HepG2 (cell line): ENCODE measurements around the gene HSPB7. TPM values are rescaled to one million over a fixed set of nuclear protein-coding genes. Genes with fewer than 3 reads are reported as not detected.

Source experiments
- ATAC-seq: fragments of 200-7000 bp; cut with Tn5 transposase; 3 replicates; pipeline ENCODE4 v1.9.1; 2020; ENCODE audit warnings: mild to moderate bottlenecking, moderate library complexity
- BruUV-seq: library from RNA; stranded (reverse); fragments of 400-500 nt; replicated peaks from 2 replicates; lab custom pipeline; 2021; lab: Mats Ljungman, UMichigan
- CTCF ChIA-PET: fragments of 300-600 bp; formaldehyde crosslinking; extraction: SDS; loops from one replicate; lab custom pipeline; 2021; ENCODE audit warnings: low total read pairs, inconsistent platforms, low intra/inter-chr PET ratio; lab: Yijun Ruan, JAX
- POLR2A ChIA-PET: fragments of 350-600 bp; sonication (Branson Sonifier 250); formaldehyde crosslinking; loops from one replicate; lab custom pipeline; 2020; ENCODE audit warnings: antibody characterized with exemption, inconsistent platforms; lab: Yijun Ruan, JAX
- DNase-seq: peaks from one replicate; pipeline ENCODE4 v3.0.0-alpha.2; 2015; ENCODE audit warnings: low spot score
- FAIRE-seq: peaks from 3 replicates; lab custom pipeline; 2011; peaks lifted over from hg19 to GRCh38; lab: Jason Lieb, UNC
- H2AFZ ChIP-seq: one replicate; pipeline ENCODE4 v1.6.1; 2011; ENCODE audit warnings: low read length, inconsistent platforms
- H3K27ac ChIP-seq: fragments of 300-600 bp; 3 replicates; pipeline ENCODE4 v1.8.0; 2011; ENCODE audit warnings: mixed run types, mild to moderate bottlenecking, mixed read lengths, low read length, inconsistent platforms; ENCODE audit not compliant: insufficient read depth; ENCODE audit errors: extremely low read length
- H3K27me3 ChIP-seq, 2 experiments: fragments of 200-600 bp in 1 of 2; 2 replicates in 1 of 2; 3 replicates in 1 of 2; pipeline versions ENCODE4 v1.6.0 to v1.8.0; 2011; ENCODE audit warnings: low read length in 2 of 2, mild to moderate bottlenecking in 2 of 2, moderate library complexity in 2 of 2, inconsistent platforms in 1 of 2; ENCODE audit not compliant: insufficient read depth in 2 of 2, control insufficient read depth in 1 of 2
- H3K36me3 ChIP-seq, 2 experiments: fragments of 200-600 bp in 1 of 2; replicated peaks in 1 of 2; 2 replicates in 1 of 2; 3 replicates in 1 of 2; pipeline versions ENCODE4 v1.5.1 to v1.8.0; 2011; ENCODE audit warnings: low read length in 2 of 2, inconsistent platforms in 1 of 2; ENCODE audit not compliant: insufficient read depth in 2 of 2, control insufficient read depth in 1 of 2
- H3K4me1 ChIP-seq: 2 replicates; pipeline ENCODE4 v1.5.1; 2012; ENCODE audit warnings: low read length, inconsistent platforms; ENCODE audit not compliant: insufficient read depth
- H3K4me2 ChIP-seq: 2 replicates; pipeline ENCODE4 v1.6.0; 2011; ENCODE audit warnings: low read depth, low read length, inconsistent platforms
- H3K4me3 ChIP-seq, 3 experiments: fragments of 200-600 bp in 1 of 3; sonication (generic), shearing (Covaris generic) in 1 of 3; replicated peaks in 1 of 3; 2 replicates each; pipeline ENCODE4 v1.5.1; 2011 to 2016; ENCODE audit warnings: low read length in 3 of 3, inconsistent platforms in 2 of 3, low read depth in 2 of 3, mild to moderate bottlenecking in 2 of 3, control low read depth in 1 of 3, mixed read lengths in 1 of 3; ENCODE audit not compliant: insufficient read depth in 1 of 3
- H3K79me2 ChIP-seq: one replicate; pipeline ENCODE4 v1.6.1; 2011; ENCODE audit warnings: low read length, inconsistent platforms; ENCODE audit not compliant: insufficient read depth
- H3K9ac ChIP-seq: 2 replicates; pipeline ENCODE4 v1.6.0; 2011; ENCODE audit warnings: mild to moderate bottlenecking, low read depth, low read length, inconsistent platforms; ENCODE audit not compliant: insufficient read depth
- H3K9me3 ChIP-seq: 2 replicates; pipeline ENCODE4 v1.5.1; 2012; ENCODE audit warnings: mild to moderate bottlenecking, low read length
- H4K20me1 ChIP-seq: 2 replicates; pipeline ENCODE4 v1.6.0; 2011; ENCODE audit warnings: inconsistent platforms, mild to moderate bottlenecking, low read length, moderate library complexity; ENCODE audit not compliant: insufficient read depth
- EP300 ChIP-seq, 3 experiments: sonication (generic) in 1 of 3; formaldehyde crosslinking in 1 of 3; IDR thresholded peaks; 2 replicates each; pipeline versions ENCODE4 v1.5.1 to v1.6.1; 2011 to 2020; ENCODE audit warnings: low read depth in 2 of 3, low read length in 2 of 3, borderline replicate concordance in 1 of 3, improper control_type of control experiment in 1 of 3, mild to moderate bottlenecking in 1 of 3, missing genetic modification reagents in 1 of 3, moderate library complexity in 1 of 3
- HMG20A ChIP-seq: IDR thresholded peaks from 2 replicates; pipeline ENCODE4 v1.6.1; 2016; ENCODE audit warnings: borderline replicate concordance
- HOXA9 ChIP-seq: sonication (generic); formaldehyde crosslinking; IDR thresholded peaks from 2 replicates; pipeline ENCODE4 v1.8.1; 2022; ENCODE audit warnings: missing genetic modification reagents, mild to moderate bottlenecking, moderate library complexity, borderline replicate concordance
- NCOR1 ChIP-seq: fragments of 200-600 bp; sonication (generic); IDR thresholded peaks from 2 replicates; pipeline ENCODE4 v1.7.0; 2017; ENCODE audit warnings: antibody characterized with exemption, low read length, borderline replicate concordance
- ZNF546 ChIP-seq: sonication (generic); formaldehyde crosslinking; conservative IDR thresholded peaks from 2 replicates; pipeline ENCODE4 v1.8.1; 2023; ENCODE audit warnings: mild to moderate bottlenecking, missing genetic modification reagents
- WGBS: methylation state at CpG from one replicate; pipeline ENCODE4 v1.1.6; 2017; ENCODE audit warnings: low lambda C conversion rate; 5-methylcytosine and 5-hydroxymethylcytosine counted together
- in situ Hi-C: cut with HindIII; loops from 2 replicates; pipeline ENCODE4 v1.10.0; 2017; ENCODE audit warnings: low pct_unique_long_range_greater_than_20kb; ENCODE audit not compliant: extremely low pct_ligation_motif_present
- intact Hi-C: fragments of 100-400 bp; cut with micrococcal nuclease; formaldehyde crosslinking; loops from one replicate; pipeline ENCODE4 v1.10.0; 2022; ENCODE audit not compliant: unreplicated experiment
- polyA plus RNA-seq, 8 experiments: library from polyadenylated mRNA; depleted of rRNA in 3 of 8; stranded (reverse) in 7 of 8; unstranded in 1 of 8; fragments of >200 nt; fragmentation: Illumina TruSeq in 4 of 8; extraction: Trizol in 4 of 8; gene quantifications; 2 replicates each; pipeline versions ENCODE4 v1.2.1 to v1.2.3, GENCODE V29; 2011 to 2016; ENCODE audit warnings: low read depth in 4 of 8, missing spikeins in 1 of 8, mixed read lengths in 1 of 8; ENCODE audit not compliant: insufficient read depth in 1 of 8
- total RNA-seq, 5 experiments: library from RNA; depleted of rRNA; stranded (reverse); fragments of >200 nt; fragmentation: Illumina TruSeq; extraction: Trizol; gene quantifications; 2 replicates each; pipeline ENCODE4 v1.2.3, GENCODE V29; 2016; ENCODE audit warnings: low read depth in 1 of 5
- TF ChIP-seq, protein P1 (sequence below): conservative IDR thresholded peaks from 2 replicates; pipeline ENCODE4 v1.6.1; 2018; ENCODE audit warnings: missing genetic modification reagents

HSPB7 gene
- total and polyA plus RNA-seq, 2 of the 13 experiments (the other 11 are each of a cell fraction or from before 2014, with no cell fraction given): 0.20 TPM; not detected in 1

DNA sequence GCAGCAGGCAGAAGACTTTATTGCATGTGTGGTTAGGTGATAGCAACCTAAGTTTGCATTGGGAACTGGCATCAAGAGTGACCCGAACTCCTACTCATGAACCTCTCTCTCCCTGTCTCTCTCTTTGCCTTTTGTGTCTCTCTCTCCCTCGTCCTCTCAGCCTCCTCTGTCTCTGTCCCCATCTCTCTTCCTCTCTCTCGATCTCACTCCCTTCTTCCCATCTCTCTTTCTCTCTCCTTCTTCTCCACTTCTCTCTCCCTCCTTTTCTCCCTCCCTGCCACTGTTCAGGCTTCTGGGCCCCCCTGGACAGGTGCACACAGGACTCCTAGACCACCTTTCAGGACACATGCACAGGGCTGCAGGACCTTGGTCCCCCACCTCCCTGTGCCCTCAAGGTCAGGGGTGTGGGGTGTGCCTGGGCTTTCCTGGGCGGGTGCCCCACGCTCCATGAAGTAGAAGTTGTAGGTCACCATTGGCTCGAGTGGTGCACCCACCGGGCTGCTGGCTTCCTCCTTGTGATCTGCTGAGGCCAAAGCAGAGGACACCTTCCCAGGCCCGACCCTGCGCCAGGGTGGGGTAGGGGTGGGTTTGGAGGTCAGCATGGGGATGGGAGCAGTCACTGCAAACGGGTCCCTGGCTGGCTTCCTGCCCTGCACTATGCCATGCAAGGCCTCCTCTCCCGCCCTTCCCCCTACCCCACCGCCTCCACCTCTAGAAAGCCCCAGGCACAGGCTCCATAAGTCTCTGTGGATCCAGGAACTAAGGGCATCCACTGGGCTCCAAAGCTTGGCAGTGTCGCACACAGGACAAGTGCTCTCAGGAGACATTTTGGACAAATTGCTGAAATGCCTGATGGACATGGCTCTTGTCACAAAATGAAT, 28.7 kb downstream of the HSPB7 start:
- Histone ChIP-seq H3K4me2 (no peak overlapping the region), H3K36me3 (no peaks in the 10 kb centered on the region), H3K4me3 (no peak overlapping the region), H3K9me3 (no peaks in the 10 kb centered on the region), H3K27me3 (peaks cover 6 to 29% of the 10 kb centered on the region in 2 experiments; a peak in 3 of 5 replicates), H3K27ac (no peak overlapping the region), H4K20me1 (no peaks in the 10 kb centered on the region), H3K79me2 (no peaks in the 10 kb centered on the region), H3K9ac (no peak overlapping the region), H3K4me1 (peaks cover 12% of the 10 kb centered on the region), H2AFZ (no peak overlapping the region)
- FAIRE-seq (no peak), DNase-seq (no peak), ATAC-seq (no peak)
- WGBS: 41% methylated on average over 12 of the region's 13 CpGs
- CTCF ChIA-PET: no interaction called here
- TF ChIP-seq HOXA9 (CRISPR knock-in tag): no peak
- no peak for TF ChIP-seq HMG20A (CRISPR knock-in tag)
- TF ChIP-seq, protein P1, sequence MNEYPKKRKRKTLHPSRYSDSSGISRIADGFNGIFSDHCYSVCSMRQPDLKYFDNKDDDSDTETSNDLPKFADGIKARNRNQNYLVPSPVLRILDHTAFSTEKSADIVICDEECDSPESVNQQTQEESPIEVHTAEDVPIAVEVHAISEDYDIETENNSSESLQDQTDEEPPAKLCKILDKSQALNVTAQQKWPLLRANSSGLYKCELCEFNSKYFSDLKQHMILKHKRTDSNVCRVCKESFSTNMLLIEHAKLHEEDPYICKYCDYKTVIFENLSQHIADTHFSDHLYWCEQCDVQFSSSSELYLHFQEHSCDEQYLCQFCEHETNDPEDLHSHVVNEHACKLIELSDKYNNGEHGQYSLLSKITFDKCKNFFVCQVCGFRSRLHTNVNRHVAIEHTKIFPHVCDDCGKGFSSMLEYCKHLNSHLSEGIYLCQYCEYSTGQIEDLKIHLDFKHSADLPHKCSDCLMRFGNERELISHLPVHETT (CRISPR knock-in tag): no peak
- POLR2A ChIA-PET: no interaction called here
- in situ Hi-C loops: no loop called here
- BruUV-seq: no TSS peak
- intact Hi-C loops: no loop called here

DNA sequence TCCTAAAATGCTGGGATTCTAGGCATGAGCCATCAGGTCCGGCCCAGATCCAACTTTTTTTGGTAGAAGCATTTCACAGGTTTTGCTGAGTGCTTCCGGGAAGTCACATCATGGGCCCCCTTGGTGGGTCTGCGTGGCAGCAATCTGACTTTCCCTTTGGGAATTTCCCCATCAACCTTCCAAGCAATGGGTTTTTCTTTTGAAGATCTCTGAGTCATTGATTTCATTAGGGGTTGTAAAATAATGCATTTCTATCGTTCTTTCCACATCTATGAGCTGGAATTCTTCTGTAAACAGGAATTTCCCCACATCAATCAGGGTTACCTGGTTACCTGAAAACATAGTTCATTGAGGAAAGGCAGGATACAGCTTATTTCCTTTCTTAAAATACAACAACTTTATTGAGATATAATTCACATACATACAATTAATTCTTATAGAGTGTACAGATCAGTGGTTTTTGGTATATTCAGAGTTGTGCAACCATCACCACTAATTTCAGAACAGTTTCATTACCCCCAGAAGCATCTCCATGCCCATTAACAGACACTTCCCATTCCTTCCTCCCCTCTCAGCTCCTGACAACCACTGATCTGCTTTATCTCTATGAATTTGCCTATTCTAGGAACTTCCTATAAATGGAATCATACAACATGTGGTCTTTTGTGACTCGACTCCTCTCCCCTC, 32.1 kb downstream of the HSPB7 start:
- Histone ChIP-seq H3K27ac (no peak overlapping the region), H3K36me3 (no peaks in the 10 kb centered on the region), H3K9me3 (peaks cover 7% of the 10 kb centered on the region), H4K20me1 (no peaks in the 10 kb centered on the region), H3K79me2 (no peaks in the 10 kb centered on the region), H2AFZ (no peak overlapping the region), H3K4me3 (no peak overlapping the region), H3K4me1 (peaks cover 29% of the 10 kb centered on the region), H3K27me3 (peaks cover 1 to 16% of the 10 kb centered on the region in 2 experiments; a peak in 3 of 5 replicates), H3K4me2 (no peak overlapping the region), H3K9ac (no peak overlapping the region)
- intact Hi-C loops: no loop called here
- FAIRE-seq (no peak), ATAC-seq (no peak), DNase-seq (peak; percentile 24)
- in situ Hi-C loops: no loop called here
- BruUV-seq: no TSS peak
- ChIA-PET CTCF (no interaction called here), POLR2A (no interaction called here)
- WGBS: 3% methylated on average over 5 of the region's 5 CpGs
- no peak for TF ChIP-seq ZNF546 (CRISPR knock-in tag)
- TF ChIP-seq NCOR1: no peak
- TF ChIP-seq EP300 (IDR thresholded peaks at IDR 0.05; ENCODE audit: low read depth in 2 of 2, low read length in 2 of 2): peak in 1 of 2 experiments; percentile 25; a peak in 1 of 4 replicates
- TF ChIP-seq EP300 (CRISPR knock-in tag; IDR thresholded peaks at IDR 0.05; ENCODE audit: borderline replicate concordance): no peak
